Epithelial cell of esophagus (primary cell): ENCODE measurements around the gene FBXW11.

ENCODE experiments used
- DNase-seq: peaks from one replicate; pipeline ENCODE4 v3.0.0; 2010; ENCODE audit warnings: low read depth
- H3K4me3 ChIP-seq: 2 replicates; pipeline ENCODE4 v1.5.1; 2011; ENCODE audit warnings: mild to moderate bottlenecking, low read length, control low read depth
- TF ChIP-seq, protein P1 (sequence below): IDR thresholded peaks from 2 replicates; pipeline ENCODE4 v1.5.1; 2011; ENCODE audit warnings: low read depth, mild to moderate bottlenecking, low read length, control low read depth, inconsistent platforms; ENCODE audit not compliant: insufficient read depth; ENCODE audit errors: missing control alignments

FBXW11 gene

DNA sequence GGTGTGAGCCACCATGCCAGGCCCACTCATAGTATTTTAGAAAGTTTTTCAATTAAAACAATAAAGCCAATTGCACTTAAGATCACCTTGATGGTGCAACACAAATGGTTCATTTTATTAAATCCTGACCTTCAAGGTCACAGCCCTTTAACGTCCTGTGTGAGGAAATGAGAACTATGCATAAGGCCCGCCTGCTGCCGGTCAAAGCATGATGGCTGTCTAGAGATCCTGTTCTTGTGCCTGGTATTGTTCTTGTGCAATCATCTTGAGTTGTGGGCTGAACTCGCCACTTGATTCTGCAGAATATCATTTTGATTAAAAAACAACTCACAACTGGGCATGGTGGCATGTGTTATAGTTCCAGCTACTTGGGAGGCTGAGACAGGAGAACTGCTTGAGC, 43.6 kb upstream of the FBXW11 start:
- no peak overlapping the region for H3K4me3 ChIP-seq
- no peak for DNase-seq
- TF ChIP-seq, protein P1, sequence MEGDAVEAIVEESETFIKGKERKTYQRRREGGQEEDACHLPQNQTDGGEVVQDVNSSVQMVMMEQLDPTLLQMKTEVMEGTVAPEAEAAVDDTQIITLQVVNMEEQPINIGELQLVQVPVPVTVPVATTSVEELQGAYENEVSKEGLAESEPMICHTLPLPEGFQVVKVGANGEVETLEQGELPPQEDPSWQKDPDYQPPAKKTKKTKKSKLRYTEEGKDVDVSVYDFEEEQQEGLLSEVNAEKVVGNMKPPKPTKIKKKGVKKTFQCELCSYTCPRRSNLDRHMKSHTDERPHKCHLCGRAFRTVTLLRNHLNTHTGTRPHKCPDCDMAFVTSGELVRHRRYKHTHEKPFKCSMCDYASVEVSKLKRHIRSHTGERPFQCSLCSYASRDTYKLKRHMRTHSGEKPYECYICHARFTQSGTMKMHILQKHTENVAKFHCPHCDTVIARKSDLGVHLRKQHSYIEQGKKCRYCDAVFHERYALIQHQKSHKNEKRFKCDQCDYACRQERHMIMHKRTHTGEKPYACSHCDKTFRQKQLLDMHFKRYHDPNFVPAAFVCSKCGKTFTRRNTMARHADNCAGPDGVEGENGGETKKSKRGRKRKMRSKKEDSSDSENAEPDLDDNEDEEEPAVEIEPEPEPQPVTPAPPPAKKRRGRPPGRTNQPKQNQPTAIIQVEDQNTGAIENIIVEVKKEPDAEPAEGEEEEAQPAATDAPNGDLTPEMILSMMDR = no peak

DNA sequence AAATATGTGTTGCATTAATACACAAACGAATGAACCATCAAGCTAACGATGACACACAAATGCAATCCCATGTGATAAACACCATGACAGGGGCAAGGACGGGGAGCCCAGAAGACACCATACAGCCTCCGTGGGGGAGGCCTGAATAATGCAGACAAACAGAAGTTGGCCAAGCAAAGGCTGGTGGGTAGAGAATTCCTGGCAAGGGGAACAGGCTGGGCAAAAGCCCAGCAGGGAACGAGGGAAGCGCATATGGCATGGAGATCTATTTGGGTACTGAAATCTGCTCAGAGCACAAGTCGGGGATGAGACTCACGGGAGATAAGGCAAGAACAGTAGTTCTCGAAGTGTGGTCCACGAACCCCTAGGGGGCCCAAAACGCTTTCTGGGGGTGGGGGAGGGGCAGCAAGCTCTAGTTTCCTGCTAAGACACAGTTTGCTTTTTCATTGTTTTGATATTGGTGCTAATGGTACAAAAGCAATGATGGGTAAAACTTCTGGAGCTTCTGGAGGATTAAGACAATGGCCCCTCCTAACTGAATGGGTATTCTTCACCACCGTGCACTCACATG, 42.9 kb upstream of the FBXW11 start:
- TF ChIP-seq, protein P1 = no peak
- H3K4me3 ChIP-seq = no peak overlapping the region
- no peak for DNase-seq

DNA sequence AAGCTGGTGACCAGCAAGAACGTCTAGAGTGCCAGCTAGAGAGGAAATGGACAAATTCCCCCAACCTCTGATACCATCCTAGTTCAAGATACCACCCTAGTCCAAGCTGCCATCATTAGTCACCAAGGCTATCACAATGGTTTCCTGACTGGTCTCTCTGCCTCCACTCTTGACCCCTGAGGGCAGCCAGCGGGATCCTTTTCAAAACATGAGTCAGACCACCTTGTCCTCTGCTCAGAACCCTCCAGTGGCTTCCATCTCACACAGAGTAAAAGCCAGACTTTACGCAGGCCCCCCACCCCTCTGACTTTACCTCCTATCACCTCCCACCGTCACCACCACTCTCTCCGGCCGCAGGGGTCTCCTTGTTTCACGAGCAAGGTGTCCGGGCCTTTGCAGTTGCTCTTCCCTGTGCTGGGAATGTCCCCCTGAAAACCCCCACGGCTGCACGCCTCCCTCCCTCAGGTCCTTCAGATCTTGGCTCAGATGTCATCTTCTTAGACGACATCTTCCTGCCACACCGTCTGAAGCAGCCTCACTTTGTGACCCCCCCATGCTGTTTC, 42.2 kb upstream of the FBXW11 start:
- no peak overlapping the region for H3K4me3 ChIP-seq
- no peak for DNase-seq
- TF ChIP-seq, protein P1 = no peak

DNA sequence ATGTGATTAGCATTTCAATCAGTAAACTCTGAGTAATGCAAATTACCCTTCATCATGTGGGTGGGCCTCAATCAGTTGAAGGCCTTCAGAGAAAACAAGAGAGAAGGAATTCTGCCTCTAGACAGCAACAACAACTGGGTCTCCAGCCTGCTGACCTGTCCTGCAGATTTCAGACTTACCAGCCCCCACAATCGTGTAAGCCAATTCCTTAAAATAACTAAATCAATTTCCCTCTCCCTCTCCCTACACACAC, 41.7 kb upstream of the FBXW11 start:
- DNase-seq = no peak
- no peak overlapping the region for H3K4me3 ChIP-seq
- TF ChIP-seq, protein P1 = no peak

DNA sequence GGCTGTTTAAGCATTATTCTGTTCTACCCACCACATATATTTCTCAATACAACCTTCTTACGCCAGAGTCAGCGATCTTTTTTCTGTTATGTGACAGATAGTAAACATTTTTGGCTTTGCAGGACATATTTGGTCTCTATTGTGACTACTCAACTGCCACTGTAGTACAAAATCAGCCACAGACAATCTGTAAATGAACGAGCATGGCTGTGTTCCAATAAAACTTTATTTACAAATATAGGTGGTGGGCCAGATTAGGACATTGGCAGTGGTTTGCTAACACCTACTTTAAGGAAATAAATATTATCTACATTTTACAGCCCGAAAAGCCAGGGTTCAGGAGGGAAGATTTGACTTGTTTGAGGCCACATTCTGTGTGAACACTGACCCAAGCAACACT, 40.2 kb upstream of the FBXW11 start:
- no peak overlapping the region for H3K4me3 ChIP-seq
- DNase-seq = no peak
- TF ChIP-seq, protein P1 = no peak

DNA sequence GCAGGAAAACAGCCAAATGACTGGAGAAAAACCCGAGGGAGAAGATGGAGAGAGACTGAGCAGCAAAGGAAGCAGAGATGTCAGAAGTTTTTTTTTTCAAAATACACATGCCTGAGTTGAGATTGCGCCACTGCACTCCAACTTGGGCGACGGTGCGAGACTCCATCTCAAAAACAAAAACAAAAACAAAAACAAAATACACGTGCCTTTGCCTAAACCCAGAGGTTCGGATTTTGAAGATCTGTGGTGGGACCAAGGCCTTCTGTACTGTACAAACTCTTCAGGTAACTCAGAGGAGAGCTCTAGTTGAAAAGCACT, 38.8 kb upstream of the FBXW11 start:
- TF ChIP-seq, protein P1 = no peak
- H3K4me3 ChIP-seq = no peak overlapping the region
- DNase-seq = no peak

DNA sequence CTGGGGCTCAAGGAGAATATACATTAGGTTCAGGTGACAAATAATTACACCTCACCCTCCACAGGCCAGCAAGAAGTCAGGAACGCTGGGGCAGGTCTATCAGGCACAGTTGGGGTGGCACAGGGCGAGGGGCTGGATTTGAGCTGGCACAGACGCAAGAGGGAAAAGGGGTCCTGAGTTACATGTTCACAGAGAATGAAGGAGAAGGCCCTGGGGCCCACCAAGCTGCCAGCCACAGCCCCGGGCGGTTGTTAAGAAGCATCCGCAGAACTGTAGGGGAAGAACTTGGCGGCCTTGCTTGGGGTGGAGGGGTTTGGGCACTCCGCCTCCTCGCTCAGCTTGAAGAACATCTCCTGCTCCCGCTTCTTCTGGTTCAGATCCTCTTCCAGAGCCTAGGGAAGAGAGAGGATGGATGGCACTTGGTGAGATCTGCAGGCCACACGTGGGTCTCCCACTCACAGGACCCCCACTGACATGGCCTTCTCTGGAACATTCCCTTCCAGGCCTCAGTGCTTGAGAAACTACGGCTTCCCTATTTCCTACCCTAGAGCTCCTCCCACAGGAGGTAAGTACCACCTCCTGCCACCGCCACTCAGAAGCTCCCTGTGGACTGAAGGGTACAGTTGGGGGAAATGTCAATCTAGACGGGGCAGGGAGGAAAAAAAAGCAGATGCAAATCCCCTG, 38.3 kb upstream of the FBXW11 start:
- H3K4me3 ChIP-seq = no peak overlapping the region
- TF ChIP-seq, protein P1 = no peak
- no peak for DNase-seq
